Ishikawa (cell line): ENCODE results near the gene GRIN1.

Source experiments
- CREB1 ChIP-seq: IDR thresholded peaks from 2 replicates; pipeline ENCODE4 v1.6.1; 2012; ENCODE audit warnings: low read depth
- EP300 ChIP-seq: IDR thresholded peaks from 2 replicates; pipeline ENCODE4 v1.6.1; 2012; ENCODE audit warnings: borderline replicate concordance
- FOXM1 ChIP-seq: IDR thresholded peaks from 2 replicates; pipeline ENCODE4 v1.6.1; 2012; ENCODE audit warnings: low read depth, borderline replicate concordance
- RAD21 ChIP-seq: IDR thresholded peaks from 2 replicates; pipeline ENCODE4 v1.6.1; 2012; ENCODE audit warnings: low read depth
- TAF1 ChIP-seq: IDR thresholded peaks from 2 replicates; pipeline ENCODE4 v1.6.1; 2012; ENCODE audit warnings: low read depth, mild to moderate bottlenecking
- YY1 ChIP-seq: IDR thresholded peaks from 2 replicates; pipeline ENCODE4 v1.6.1; 2012; ENCODE audit warnings: low read depth
- TF ChIP-seq, protein P1 (sequence below): IDR thresholded peaks from 2 replicates; pipeline ENCODE4 v1.6.1; 2012; ENCODE audit warnings: low read depth, mild to moderate bottlenecking
- TF ChIP-seq, protein P2 (sequence below): IDR thresholded peaks from 2 replicates; pipeline ENCODE4 v1.6.1; 2012

DNA sequence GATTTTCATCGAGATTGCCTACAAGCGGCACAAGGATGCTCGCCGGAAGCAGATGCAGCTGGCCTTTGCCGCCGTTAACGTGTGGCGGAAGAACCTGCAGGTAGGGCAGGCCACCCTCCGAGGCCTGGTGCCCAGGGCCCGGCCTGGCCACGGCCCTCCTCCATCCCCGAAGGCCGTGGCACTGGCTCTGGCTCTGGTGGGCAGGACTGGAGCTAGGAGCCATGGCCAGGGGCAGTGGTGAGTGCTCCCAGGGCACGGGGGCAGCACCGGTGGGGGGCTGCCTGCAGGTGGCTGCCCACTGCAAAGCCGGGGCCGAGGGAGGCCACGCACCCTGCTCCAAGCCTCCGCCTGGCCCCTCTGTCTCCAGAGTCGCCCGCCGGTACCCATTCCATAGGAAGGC, 24.9 kb downstream of the GRIN1 start:
- TF ChIP-seq YY1 (no peak), TAF1 (no peak), RAD21 (no peak), EP300 (no peak), CREB1 (no peak), FOXM1 (no peak)
- TF ChIP-seq, protein P1, sequence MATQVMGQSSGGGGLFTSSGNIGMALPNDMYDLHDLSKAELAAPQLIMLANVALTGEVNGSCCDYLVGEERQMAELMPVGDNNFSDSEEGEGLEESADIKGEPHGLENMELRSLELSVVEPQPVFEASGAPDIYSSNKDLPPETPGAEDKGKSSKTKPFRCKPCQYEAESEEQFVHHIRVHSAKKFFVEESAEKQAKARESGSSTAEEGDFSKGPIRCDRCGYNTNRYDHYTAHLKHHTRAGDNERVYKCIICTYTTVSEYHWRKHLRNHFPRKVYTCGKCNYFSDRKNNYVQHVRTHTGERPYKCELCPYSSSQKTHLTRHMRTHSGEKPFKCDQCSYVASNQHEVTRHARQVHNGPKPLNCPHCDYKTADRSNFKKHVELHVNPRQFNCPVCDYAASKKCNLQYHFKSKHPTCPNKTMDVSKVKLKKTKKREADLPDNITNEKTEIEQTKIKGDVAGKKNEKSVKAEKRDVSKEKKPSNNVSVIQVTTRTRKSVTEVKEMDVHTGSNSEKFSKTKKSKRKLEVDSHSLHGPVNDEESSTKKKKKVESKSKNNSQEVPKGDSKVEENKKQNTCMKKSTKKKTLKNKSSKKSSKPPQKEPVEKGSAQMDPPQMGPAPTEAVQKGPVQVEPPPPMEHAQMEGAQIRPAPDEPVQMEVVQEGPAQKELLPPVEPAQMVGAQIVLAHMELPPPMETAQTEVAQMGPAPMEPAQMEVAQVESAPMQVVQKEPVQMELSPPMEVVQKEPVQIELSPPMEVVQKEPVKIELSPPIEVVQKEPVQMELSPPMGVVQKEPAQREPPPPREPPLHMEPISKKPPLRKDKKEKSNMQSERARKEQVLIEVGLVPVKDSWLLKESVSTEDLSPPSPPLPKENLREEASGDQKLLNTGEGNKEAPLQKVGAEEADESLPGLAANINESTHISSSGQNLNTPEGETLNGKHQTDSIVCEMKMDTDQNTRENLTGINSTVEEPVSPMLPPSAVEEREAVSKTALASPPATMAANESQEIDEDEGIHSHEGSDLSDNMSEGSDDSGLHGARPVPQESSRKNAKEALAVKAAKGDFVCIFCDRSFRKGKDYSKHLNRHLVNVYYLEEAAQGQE, result no peak
- TF ChIP-seq, protein P2, sequence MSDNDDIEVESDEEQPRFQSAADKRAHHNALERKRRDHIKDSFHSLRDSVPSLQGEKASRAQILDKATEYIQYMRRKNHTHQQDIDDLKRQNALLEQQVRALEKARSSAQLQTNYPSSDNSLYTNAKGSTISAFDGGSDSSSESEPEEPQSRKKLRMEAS, result no peak
